K562 (cell line): ENCODE results near the gene SOCS7. TPM values are rescaled to one million over a fixed set of nuclear protein-coding genes. Genes with fewer than 3 reads are reported as not detected.

Source experiments
- ATAC-seq: fragments of 200-7000 bp; cut with Tn5 transposase; 3 replicates; pipeline ENCODE4 v1.9.1; 2020; ENCODE audit warnings: moderate library complexity
- BruUV-seq: library from RNA; stranded (reverse); fragments of 400-500 nt; replicated peaks from 2 replicates; lab custom pipeline; 2021; lab: Mats Ljungman, UMichigan
- CTCF ChIA-PET: fragments of 300-600 bp; formaldehyde crosslinking; extraction: SDS; loops from one replicate; lab custom pipeline; 2021; ENCODE audit warnings: low intra/inter-chr PET ratio; lab: Yijun Ruan, JAX
- POLR2A ChIA-PET: fragments of 300-600, 350-650 bp; sonication (Branson Sonifier 250); formaldehyde crosslinking; extraction: SDS; loops from one replicate; lab custom pipeline; 2021; ENCODE audit warnings: antibody characterized with exemption, inconsistent platforms; lab: Yijun Ruan, JAX
- DNase-seq, 4 experiments: peaks; one replicate each; pipeline versions ENCODE4 v3.0.0 to v3.0.0-alpha.2; 2011 to 2018; ENCODE audit warnings: low spot score in 3 of 4, mixed read lengths in 3 of 4; ENCODE audit errors: extremely low read depth in 1 of 4
- FAIRE-seq: peaks from 2 replicates; lab custom pipeline; 2011; peaks lifted over from hg19 to GRCh38; lab: Jason Lieb, UNC
- H2AFZ ChIP-seq: 2 replicates; pipeline ENCODE4 v1.6.0; 2011; ENCODE audit warnings: low read depth, low read length, control low read depth, inconsistent platforms
- H3K27ac ChIP-seq: fragments of 200-600 bp; 3 replicates; pipeline ENCODE4 v1.8.0; 2011; ENCODE audit warnings: low read depth, mild to moderate bottlenecking, control low read depth, inconsistent platforms, low read length, moderate library complexity, mixed read lengths; ENCODE audit errors: extremely low read depth
- H3K27me3 ChIP-seq, 2 experiments: fragments of 300-600 bp in 1 of 2; 2 replicates in 1 of 2; 3 replicates in 1 of 2; pipeline versions ENCODE4 v1.6.0 to v1.8.0; 2011; ENCODE audit warnings: inconsistent platforms in 2 of 2, low read length in 2 of 2, mild to moderate bottlenecking in 1 of 2, mixed read lengths in 1 of 2, moderate library complexity in 1 of 2; ENCODE audit not compliant: control insufficient read depth in 2 of 2, insufficient read depth in 2 of 2
- H3K36me3 ChIP-seq: fragments of 300-600 bp; 3 replicates; pipeline ENCODE4 v1.8.0; 2011; ENCODE audit warnings: mild to moderate bottlenecking, low read length, inconsistent platforms; ENCODE audit not compliant: control insufficient read depth, insufficient read depth
- H3K4me1 ChIP-seq, 2 experiments: fragments of 200-600 bp in 1 of 2; replicated peaks in 1 of 2; 2 replicates in 1 of 2; 3 replicates in 1 of 2; pipeline versions ENCODE4 v1.5.1 to v1.8.0; 2011; ENCODE audit warnings: inconsistent platforms in 2 of 2, low read length in 2 of 2, mild to moderate bottlenecking in 1 of 2, mixed read lengths in 1 of 2, moderate library complexity in 1 of 2; ENCODE audit not compliant: control insufficient read depth in 2 of 2, insufficient read depth in 2 of 2
- H3K4me2 ChIP-seq: 2 replicates; pipeline ENCODE4 v1.6.1; 2011; ENCODE audit warnings: low read length, control low read depth, inconsistent platforms, mixed read lengths; ENCODE audit not compliant: insufficient read depth
- H3K4me3 ChIP-seq: fragments of 200-600 bp; sonication (generic), shearing (Covaris generic); 2 replicates; pipeline ENCODE4 v1.5.1; 2016; ENCODE audit warnings: control low read depth, inconsistent platforms
- H3K79me2 ChIP-seq: fragments of 200-600 bp; 3 replicates; pipeline ENCODE4 v1.8.0; 2011; ENCODE audit warnings: low read length, inconsistent platforms; ENCODE audit not compliant: control insufficient read depth, insufficient read depth
- H3K9ac ChIP-seq, 2 experiments: 2 replicates each; pipeline versions ENCODE4 v1.6.0 to v1.6.1; 2011; ENCODE audit warnings: low read depth in 2 of 2, low read length in 2 of 2, control low read depth in 1 of 2, inconsistent platforms in 1 of 2, mild to moderate bottlenecking in 1 of 2, mixed read lengths in 1 of 2; ENCODE audit not compliant: insufficient read depth in 1 of 2
- H3K9me1 ChIP-seq: one replicate; pipeline ENCODE4 v1.6.0; 2011; ENCODE audit warnings: inconsistent platforms, mild to moderate bottlenecking, low read length, moderate library complexity; ENCODE audit not compliant: control insufficient read depth, insufficient read depth
- H3K9me3 ChIP-seq: replicated peaks from 2 replicates; pipeline ENCODE4 v1.5.1; 2011; ENCODE audit warnings: low read depth, low read length, inconsistent platforms; ENCODE audit not compliant: control insufficient read depth, insufficient read depth
- H4K20me1 ChIP-seq: replicated peaks from 2 replicates; pipeline ENCODE4 v1.6.1; 2011; ENCODE audit warnings: low read length, inconsistent platforms, mixed read lengths; ENCODE audit not compliant: control insufficient read depth, insufficient read depth
- DACH1 ChIP-seq: fragments of 450-650 bp; IDR thresholded peaks from 2 replicates; pipeline ENCODE4 v1.6.1; 2018; ENCODE audit not compliant: partially characterized antibody
- KLF13 ChIP-seq: fragments of 450-650 bp; IDR thresholded peaks from 2 replicates; pipeline ENCODE4 v1.6.1; 2016; ENCODE audit warnings: missing genetic modification characterization, low read depth, mild to moderate bottlenecking, missing compliant biosample characterization, moderate library complexity, borderline replicate concordance
- MAFF ChIP-seq: IDR thresholded peaks from 2 replicates; pipeline ENCODE4 v1.6.1; 2012; ENCODE audit warnings: low read length, improper control_type of control experiment
- MCM3 ChIP-seq: fragments of 450-650 bp; IDR thresholded peaks from 2 replicates; pipeline ENCODE4 v1.6.1; 2016
- MYC ChIP-seq, 2 experiments: fragments of 250-450 bp in 1 of 2; sonication (Bioruptor Pico) in 1 of 2; IDR thresholded peaks; 2 replicates each; pipeline versions ENCODE4 v1.5.1 to v1.6.1; 2012 to 2021; ENCODE audit warnings: low read depth in 2 of 2, borderline replicate concordance in 1 of 2, improper control_type of control experiment in 1 of 2, low read length in 1 of 2, mild to moderate bottlenecking in 1 of 2, moderate library complexity in 1 of 2
- PTBP1 ChIP-seq: fragments of 200-400 bp; formaldehyde crosslinking; IDR thresholded peaks from 2 replicates; pipeline ENCODE4 v1.6.1; 2017; ENCODE audit warnings: low read depth, low read length
- SIRT6 ChIP-seq: IDR thresholded peaks from one replicate; pipeline ENCODE4 v1.6.1; 2012; ENCODE audit warnings: low read depth, mild to moderate bottlenecking, control low read depth, inconsistent platforms, low read length, moderate library complexity
- ZNF232 ChIP-seq: sonication (generic); formaldehyde crosslinking; IDR thresholded peaks from 2 replicates; pipeline ENCODE4 v1.8.0; 2022; ENCODE audit warnings: mild to moderate bottlenecking, missing genetic modification reagents
- ZSCAN32 ChIP-seq: fragments of 450-650 bp; formaldehyde crosslinking; IDR thresholded peaks from 2 replicates; pipeline ENCODE4 v1.4.0; 2020; ENCODE audit warnings: mild to moderate bottlenecking, moderate library complexity
- WGBS: fragments of 100-300 bp; shearing (Covaris generic); methylation state at CpG from one replicate; pipeline ENCODE4 v1.1.6; 2016; ENCODE audit warnings: low coverage, mixed read lengths; ENCODE audit not compliant: insufficient coverage; ENCODE audit errors: missing lambda C conversion rate; 5-methylcytosine and 5-hydroxymethylcytosine counted together
- in situ Hi-C: fragments of 300-500 bp; cut with MboI; formaldehyde crosslinking; loops from 4 replicates; pipeline ENCODE4 v1.15.0; 2018; ENCODE audit warnings: inconsistent platforms, mixed read lengths
- intact Hi-C: fragments of 100-400 bp; cut with micrococcal nuclease; formaldehyde crosslinking; loops from 2 replicates; pipeline ENCODE4 v1.14.2; 2022
- polyA plus RNA-seq, 8 experiments: library from polyadenylated mRNA; depleted of rRNA in 4 of 8; stranded (reverse) in 5 of 8; unstranded in 3 of 8; fragments of >200 nt; fragmentation: Nextera tagmentation in 2 of 8; fragmentation: Illumina TruSeq in 1 of 8; extraction: Ambion mirVana in 2 of 8; extraction: Trizol in 1 of 8; gene quantifications; 2 replicates each; pipeline versions ENCODE4 v1.2.1 to v1.2.3, GENCODE V29; 2011 to 2014; ENCODE audit warnings: inconsistent platforms in 1 of 8, missing spikeins in 1 of 8
- total RNA-seq, 7 experiments: library from RNA; depleted of rRNA in 6 of 7; stranded (reverse); fragments of >200 nt in 6 of 7; fragmentation: Illumina TruSeq in 2 of 7; extraction: Trizol in 2 of 7; gene quantifications; 2 replicates each; pipeline versions ENCODE4 v1.2.1 to v1.2.3, GENCODE V29; 2011 to 2021; ENCODE audit warnings: low replicate concordance in 1 of 7
- TF ChIP-seq, protein P1 (sequence below): sonication (generic); formaldehyde crosslinking; IDR thresholded peaks from 2 replicates; pipeline ENCODE4 v1.8.1; 2023; ENCODE audit warnings: missing genetic modification reagents, mild to moderate bottlenecking, borderline replicate concordance

Gene SOCS7
- total and polyA plus RNA-seq, 9 of the 15 experiments (the other 6 are each of a cell fraction or from before 2014, with no cell fraction given), result 0.94 to 14.5 (median 8.2) TPM

- Histone ChIP-seq H3K4me2 (no peak overlapping the region), H3K79me2 (no peaks in the 10 kb centered on the region), H3K4me3 (no peak overlapping the region), H4K20me1 (0 out of 2 replicates have a peak, but pooled peaks cover 3% of the 10 kb centered on the region), H3K9me3 (no peaks in the 10 kb centered on the region), H3K4me1 (no peaks in the 10 kb centered on the region; a peak in 2 of 5 replicates), H3K9ac (no peak overlapping the region), H3K36me3 (peaks cover 9% of the 10 kb centered on the region; the same call in 1 of the 3 replicates), H3K27ac (no peak overlapping the region), H3K9me1 (peaks cover 5% of the 10 kb centered on the region), H3K27me3 (peaks cover 5 to 16% of the 10 kb centered on the region in 2 experiments; a peak in 4 of 5 replicates), H2AFZ (no peak overlapping the region)
- BruUV-seq, result no TSS peak
- WGBS, result 49% methylated on average over 3 of the region's 4 CpGs
- intact Hi-C loops (no loop called here), in situ Hi-C loops (no loop called here)
- no peak for FAIRE-seq
- TF ChIP-seq, protein P1, sequence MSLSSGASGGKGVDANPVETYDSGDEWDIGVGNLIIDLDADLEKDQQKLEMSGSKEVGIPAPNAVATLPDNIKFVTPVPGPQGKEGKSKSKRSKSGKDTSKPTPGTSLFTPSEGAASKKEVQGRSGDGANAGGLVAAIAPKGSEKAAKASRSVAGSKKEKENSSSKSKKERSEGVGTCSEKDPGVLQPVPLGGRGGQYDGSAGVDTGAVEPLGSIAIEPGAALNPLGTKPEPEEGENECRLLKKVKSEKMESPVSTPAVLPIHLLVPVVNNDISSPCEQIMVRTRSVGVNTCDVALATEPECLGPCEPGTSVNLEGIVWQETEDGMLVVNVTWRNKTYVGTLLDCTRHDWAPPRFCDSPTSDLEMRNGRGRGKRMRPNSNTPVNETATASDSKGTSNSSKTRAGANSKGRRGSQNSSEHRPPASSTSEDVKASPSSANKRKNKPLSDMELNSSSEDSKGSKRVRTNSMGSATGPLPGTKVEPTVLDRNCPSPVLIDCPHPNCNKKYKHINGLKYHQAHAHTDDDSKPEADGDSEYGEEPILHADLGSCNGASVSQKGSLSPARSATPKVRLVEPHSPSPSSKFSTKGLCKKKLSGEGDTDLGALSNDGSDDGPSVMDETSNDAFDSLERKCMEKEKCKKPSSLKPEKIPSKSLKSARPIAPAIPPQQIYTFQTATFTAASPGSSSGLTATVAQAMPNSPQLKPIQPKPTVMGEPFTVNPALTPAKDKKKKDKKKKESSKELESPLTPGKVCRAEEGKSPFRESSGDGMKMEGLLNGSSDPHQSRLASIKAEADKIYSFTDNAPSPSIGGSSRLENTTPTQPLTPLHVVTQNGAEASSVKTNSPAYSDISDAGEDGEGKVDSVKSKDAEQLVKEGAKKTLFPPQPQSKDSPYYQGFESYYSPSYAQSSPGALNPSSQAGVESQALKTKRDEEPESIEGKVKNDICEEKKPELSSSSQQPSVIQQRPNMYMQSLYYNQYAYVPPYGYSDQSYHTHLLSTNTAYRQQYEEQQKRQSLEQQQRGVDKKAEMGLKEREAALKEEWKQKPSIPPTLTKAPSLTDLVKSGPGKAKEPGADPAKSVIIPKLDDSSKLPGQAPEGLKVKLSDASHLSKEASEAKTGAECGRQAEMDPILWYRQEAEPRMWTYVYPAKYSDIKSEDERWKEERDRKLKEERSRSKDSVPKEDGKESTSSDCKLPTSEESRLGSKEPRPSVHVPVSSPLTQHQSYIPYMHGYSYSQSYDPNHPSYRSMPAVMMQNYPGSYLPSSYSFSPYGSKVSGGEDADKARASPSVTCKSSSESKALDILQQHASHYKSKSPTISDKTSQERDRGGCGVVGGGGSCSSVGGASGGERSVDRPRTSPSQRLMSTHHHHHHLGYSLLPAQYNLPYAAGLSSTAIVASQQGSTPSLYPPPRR, result no peak
- TF ChIP-seq PTBP1, result no peak
- TF ChIP-seq ZSCAN32 (CRISPR knock-in tag), result no peak
- no peak for TF ChIP-seq MAFF
- no peak for TF ChIP-seq MCM3
- TF ChIP-seq SIRT6, result no peak
- no peak for TF ChIP-seq DACH1
- TF ChIP-seq ZNF232, result no peak
- no peak for TF ChIP-seq MYC (IDR thresholded peaks at IDR 0.05; ENCODE audit: low read depth, low read length)
- TF ChIP-seq MYC (CRISPR knock-in tag; IDR thresholded peaks at IDR 0.05; ENCODE audit: borderline replicate concordance, low read depth), result no peak
- TF ChIP-seq KLF13, result no peak
- ChIA-PET POLR2A (no interaction called here), CTCF (no interaction called here)
- no peak for DNase-seq
- no peak for ATAC-seq
Measured at GRCh38 chr17:38405654-38406053, 54.0 kb downstream of the SOCS7 start.
